Measurements from ENCODE around the gene ARHGAP15. TPM values are rescaled to one million over a fixed set of nuclear protein-coding genes. Genes with fewer than 3 reads are reported as not detected.
A peak's percentile ranks its signal among the peaks of the same experiment; 100 is the strongest.

Gene ARHGAP15
- total RNA-seq, 1 donor from 2014 or later: 9.1 TPM

DNA sequence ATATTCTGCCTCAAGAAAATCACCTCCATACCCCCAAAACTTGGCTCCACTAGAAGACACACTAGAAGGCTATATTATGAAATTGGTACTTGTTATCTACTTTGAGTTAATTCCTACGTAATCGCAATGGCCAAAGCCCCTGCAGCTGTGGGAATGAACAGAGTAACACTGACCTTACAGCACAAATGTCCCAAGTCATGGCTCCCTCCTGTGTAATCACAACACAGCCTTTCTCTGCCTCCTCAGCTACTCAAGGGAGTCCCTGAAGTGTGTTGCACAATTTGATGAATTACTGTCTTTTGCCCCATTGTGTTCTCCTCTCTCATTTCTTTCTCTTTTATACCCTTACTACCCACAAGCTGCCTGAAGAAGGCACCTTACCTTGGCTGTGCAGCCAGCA is 375.2 kb downstream of the ARHGAP15 start:
- Histone ChIP-seq H3K9me3 (no peaks in the 10 kb centered on the region), H3K27me3 (no peaks in the 10 kb centered on the region), H3K4me3 (no peak overlapping the region), H3K36me3 (no peaks in the 10 kb centered on the region), H3K27ac (no peak overlapping the region), H3K4me1 (no peaks in the 10 kb centered on the region)
- TF ChIP-seq POLR2AphosphoS5 (IDR thresholded peaks at IDR 0.05; ENCODE audit: insufficient read depth in 1 of 2, low read depth in 1 of 2) (no peak), POLR2A (IDR thresholded peaks at IDR 0.05) (no peak)
- TF ChIP-seq, protein P1, sequence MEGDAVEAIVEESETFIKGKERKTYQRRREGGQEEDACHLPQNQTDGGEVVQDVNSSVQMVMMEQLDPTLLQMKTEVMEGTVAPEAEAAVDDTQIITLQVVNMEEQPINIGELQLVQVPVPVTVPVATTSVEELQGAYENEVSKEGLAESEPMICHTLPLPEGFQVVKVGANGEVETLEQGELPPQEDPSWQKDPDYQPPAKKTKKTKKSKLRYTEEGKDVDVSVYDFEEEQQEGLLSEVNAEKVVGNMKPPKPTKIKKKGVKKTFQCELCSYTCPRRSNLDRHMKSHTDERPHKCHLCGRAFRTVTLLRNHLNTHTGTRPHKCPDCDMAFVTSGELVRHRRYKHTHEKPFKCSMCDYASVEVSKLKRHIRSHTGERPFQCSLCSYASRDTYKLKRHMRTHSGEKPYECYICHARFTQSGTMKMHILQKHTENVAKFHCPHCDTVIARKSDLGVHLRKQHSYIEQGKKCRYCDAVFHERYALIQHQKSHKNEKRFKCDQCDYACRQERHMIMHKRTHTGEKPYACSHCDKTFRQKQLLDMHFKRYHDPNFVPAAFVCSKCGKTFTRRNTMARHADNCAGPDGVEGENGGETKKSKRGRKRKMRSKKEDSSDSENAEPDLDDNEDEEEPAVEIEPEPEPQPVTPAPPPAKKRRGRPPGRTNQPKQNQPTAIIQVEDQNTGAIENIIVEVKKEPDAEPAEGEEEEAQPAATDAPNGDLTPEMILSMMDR (IDR thresholded peaks at IDR 0.05): no peak
- intact Hi-C loops (cut with DNase I): no loop called here
- no peak for DNase-seq (ENCODE audit: extremely low spot score in 2 of 2)

DNA sequence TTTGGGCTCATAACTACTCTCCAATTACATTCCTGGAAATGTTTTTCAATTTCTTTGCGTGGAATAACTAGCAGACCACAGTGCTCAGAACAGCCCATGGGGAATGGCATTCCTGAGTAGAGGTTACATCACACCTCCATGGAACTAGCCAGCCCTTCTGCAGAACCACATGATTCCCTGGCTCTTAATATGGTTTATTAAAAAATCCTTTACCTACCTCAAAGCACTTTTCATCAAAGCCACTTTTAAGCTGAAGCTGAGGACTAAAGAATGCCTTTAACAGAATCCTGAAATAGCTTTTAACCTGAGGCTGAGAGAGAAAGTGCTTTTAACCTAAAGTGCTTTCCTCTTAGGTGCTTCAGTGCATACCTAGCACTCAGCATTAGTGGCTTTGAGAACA is 376.3 kb downstream of the ARHGAP15 start:
- no peaks in the 10 kb centered on the region for H3K27me3 ChIP-seq
- TF ChIP-seq POLR2AphosphoS5 (IDR thresholded peaks at IDR 0.05; ENCODE audit: insufficient read depth in 1 of 2, low read depth in 1 of 2) (no peak), POLR2A (IDR thresholded peaks at IDR 0.05) (no peak)
- TF ChIP-seq, protein P1 (IDR thresholded peaks at IDR 0.05): no peak
- no peaks in the 10 kb centered on the region for H3K36me3 ChIP-seq
- no peak overlapping the region for H3K27ac ChIP-seq
- no peaks in the 10 kb centered on the region for H3K9me3 ChIP-seq
- no peak overlapping the region for H3K4me3 ChIP-seq
- no peaks in the 10 kb centered on the region for H3K4me1 ChIP-seq
- intact Hi-C loops (cut with DNase I): no loop called here
- no peak for DNase-seq (ENCODE audit: extremely low spot score in 2 of 2)

DNA sequence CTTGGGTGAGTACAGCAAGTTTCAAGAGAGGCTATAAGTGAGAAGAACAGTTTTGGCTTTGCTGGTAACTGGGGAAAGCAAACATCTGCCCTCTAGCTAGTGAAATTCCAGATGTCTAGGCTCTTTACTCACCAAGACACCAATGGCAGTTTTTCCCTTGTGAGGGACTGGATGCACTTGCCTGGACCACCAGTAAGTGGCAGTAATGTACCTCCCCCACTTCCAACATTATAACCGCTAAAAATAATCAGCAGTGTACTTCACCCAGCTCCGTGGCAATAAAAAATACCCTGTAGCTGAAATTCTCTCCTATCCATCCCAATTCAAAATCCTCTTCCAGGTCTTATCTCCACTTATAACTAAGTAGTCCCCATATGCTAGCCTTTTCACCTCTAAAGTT is 383.9 kb downstream of the ARHGAP15 start:
- no peak for DNase-seq (ENCODE audit: extremely low spot score in 2 of 2)
- Histone ChIP-seq H3K4me3 (no peak overlapping the region), H3K27ac (no peak overlapping the region), H3K4me1 (no peaks in the 10 kb centered on the region), H3K9me3 (peaks cover 4% of the 10 kb centered on the region), H3K36me3 (no peaks in the 10 kb centered on the region), H3K27me3 (no peaks in the 10 kb centered on the region)
- no peak for TF ChIP-seq POLR2A (IDR thresholded peaks at IDR 0.05)
- TF ChIP-seq, protein P1 (IDR thresholded peaks at IDR 0.05): peak in 2 of 3 experiments; percentile 36 to 48
- intact Hi-C loops (cut with DNase I): no loop called here

DNA sequence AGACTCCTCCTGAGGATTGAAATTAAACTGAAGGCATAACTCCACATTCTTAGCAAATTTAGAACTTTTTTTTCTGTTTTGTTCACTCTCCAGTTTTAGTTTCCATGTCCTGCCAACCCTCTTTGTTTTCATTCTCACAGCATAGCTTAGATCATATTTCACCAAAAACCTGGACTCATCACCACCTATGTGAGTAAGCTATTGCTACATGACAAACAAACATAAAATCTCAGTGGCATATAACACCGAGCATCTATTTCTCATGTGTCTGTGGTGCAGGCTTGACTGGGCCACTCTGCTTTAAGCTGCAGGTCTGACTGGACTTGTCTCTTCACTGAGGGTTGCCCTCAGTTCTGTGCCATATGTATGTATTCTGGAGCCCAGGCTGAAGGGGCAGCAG is 385.2 kb downstream of the ARHGAP15 start:
- Histone ChIP-seq H3K9me3 (peaks cover 4% of the 10 kb centered on the region), H3K4me3 (no peak overlapping the region), H3K27ac (no peak overlapping the region), H3K4me1 (no peaks in the 10 kb centered on the region), H3K36me3 (no peaks in the 10 kb centered on the region), H3K27me3 (no peaks in the 10 kb centered on the region)
- intact Hi-C loops (cut with DNase I): no loop called here
- no peak for DNase-seq (ENCODE audit: extremely low spot score in 2 of 2)
- TF ChIP-seq POLR2A (IDR thresholded peaks at IDR 0.05) (no peak), POLR2AphosphoS5 (IDR thresholded peaks at IDR 0.05; ENCODE audit: insufficient read depth in 1 of 2, low read depth in 1 of 2) (no peak)
- TF ChIP-seq, protein P1 (IDR thresholded peaks at IDR 0.05): no peak

DNA sequence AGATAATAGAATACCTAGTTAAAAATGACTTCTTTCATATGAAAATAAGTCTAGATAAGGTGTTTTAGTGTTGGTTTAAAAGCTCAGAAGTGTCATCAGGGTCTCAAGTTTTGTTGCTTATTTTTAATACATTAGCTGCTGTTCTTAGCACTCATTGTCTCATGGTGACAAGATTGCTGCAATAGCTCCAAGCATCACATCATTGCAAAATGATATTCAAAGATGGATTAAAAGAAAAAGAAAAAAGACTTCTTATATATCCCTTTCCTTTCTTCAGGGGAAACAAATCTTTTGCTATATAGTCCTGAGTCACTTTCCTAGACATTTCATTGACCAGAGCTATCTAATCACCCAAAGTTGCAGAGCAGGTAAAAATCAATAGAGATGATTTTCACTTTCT is 386.1 kb downstream of the ARHGAP15 start:
- intact Hi-C loops (cut with DNase I): no loop called here
- Histone ChIP-seq H3K27me3 (no peaks in the 10 kb centered on the region), H3K9me3 (peaks cover 4% of the 10 kb centered on the region), H3K36me3 (no peaks in the 10 kb centered on the region), H3K27ac (no peak overlapping the region), H3K4me1 (no peaks in the 10 kb centered on the region), H3K4me3 (no peak overlapping the region)
- no peak for TF ChIP-seq POLR2A (IDR thresholded peaks at IDR 0.05)
- TF ChIP-seq POLR2AphosphoS5 (IDR thresholded peaks at IDR 0.05; ENCODE audit: insufficient read depth in 1 of 2, low read depth in 1 of 2): no peak
- TF ChIP-seq, protein P1 (IDR thresholded peaks at IDR 0.05): no peak
- no peak for DNase-seq (ENCODE audit: extremely low spot score in 2 of 2)

Data from vagina (tissue), 2 donors.